GM18519 (cell line): Measurements from ENCODE around the gene SUPT5H.

Source experiments
- ATAC-seq: cut with Tn5 transposase; IDR thresholded peaks from one replicate; pipeline ENCODE4 v1.9.1; 2021; ENCODE audit warnings: mild to moderate bottlenecking, moderate library complexity; ENCODE audit not compliant: unreplicated experiment, low FRiP score

The SUPT5H gene

DNA sequence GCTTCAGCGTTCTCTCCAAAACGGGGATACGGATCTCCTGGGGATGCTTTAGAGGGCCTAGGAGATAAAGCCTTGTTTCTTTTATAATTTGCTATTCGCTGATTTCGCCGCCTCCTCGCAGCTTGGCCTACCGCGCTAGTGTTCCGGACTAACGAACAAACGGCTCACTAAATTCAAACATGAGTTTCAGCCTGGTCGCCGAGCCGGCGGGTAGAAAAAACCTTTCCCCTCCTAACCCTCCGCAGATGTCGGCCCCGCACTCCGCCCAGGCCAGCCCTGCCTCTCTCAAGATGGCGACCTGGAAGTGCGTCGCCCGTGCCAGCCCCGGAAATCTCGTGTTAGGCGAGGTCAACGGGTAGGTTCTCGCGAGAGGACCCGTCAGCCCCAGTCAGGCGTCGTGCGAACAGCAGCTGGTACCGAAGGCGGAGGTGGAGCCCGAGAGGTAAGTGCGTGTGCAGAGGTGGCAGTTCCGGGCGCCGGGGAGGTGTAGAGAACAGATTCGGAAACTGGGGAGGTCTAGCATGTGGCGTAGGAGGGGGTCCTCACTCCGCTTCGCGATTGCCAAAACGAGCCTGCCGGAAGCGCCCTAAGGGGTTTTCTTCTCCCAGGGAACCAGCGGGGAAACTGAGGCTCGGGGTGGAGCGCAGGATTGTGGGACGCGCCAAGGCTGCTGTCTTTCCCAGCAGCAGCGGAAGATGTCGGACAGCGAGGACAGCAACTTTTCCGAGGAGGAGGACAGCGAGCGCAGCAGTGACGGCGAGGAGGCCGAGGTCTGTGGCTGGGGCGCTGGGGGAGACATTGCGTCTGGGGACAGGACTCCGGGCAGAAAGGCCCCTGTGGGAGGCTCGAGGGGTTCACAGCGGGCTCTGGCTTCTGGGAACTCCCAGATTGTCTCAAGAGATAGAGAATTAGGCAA lies at the start of gene SUPT5H:
Gene SUPT5H (plus strand): TSS at position 387 of the 916 bp plus-strand sequence. CDS start 309 bp downstream, at position 696.
- peak; percentile 68 for ATAC-seq

DNA sequence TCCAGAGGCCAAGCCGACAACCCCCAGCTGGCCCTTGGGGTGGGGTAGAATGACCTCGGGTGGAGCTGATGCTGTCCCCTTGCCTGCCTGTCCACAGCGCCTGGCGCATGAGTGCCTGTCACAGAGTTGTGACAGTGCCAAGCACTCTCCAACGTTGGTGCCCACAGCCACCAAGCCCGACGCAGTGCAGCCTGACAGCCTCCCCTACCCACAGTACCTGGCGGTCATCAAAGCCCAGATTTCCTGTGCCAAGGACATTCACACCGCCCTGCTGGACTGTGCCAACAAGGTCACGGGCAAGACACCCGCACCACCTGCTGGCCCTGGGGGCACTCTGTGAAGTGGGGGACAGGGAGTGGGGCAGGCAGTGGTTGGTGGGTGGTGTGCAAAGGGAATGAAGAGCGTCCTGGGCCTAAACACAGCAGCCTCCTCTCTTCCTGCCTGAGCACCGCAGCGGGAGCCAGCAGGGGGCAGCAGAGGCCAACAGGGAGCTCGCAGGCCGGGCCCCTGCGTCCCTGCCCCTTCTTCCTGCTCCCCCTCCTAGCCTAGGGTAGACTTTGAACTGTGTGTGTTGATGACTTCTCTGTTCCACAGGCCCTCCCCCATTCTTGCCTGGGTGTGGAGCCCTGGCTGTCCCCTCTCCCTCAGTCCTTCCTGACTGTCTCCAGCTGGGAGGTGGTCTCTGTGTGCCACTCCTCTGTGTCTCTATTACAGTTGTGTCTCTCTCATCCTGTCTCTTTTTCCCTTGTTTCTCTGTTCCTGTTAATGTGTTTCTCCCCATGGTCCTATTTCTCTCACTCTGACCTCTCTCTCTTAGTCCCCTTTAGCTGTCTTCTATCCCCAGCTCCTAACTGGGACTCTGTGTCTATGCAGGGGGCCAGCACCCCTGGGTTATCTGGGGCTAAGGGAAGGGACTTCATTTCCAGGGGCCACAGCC lies 47.8 kb upstream of the SUPT5H start:
- ATAC-seq, result no peak

DNA sequence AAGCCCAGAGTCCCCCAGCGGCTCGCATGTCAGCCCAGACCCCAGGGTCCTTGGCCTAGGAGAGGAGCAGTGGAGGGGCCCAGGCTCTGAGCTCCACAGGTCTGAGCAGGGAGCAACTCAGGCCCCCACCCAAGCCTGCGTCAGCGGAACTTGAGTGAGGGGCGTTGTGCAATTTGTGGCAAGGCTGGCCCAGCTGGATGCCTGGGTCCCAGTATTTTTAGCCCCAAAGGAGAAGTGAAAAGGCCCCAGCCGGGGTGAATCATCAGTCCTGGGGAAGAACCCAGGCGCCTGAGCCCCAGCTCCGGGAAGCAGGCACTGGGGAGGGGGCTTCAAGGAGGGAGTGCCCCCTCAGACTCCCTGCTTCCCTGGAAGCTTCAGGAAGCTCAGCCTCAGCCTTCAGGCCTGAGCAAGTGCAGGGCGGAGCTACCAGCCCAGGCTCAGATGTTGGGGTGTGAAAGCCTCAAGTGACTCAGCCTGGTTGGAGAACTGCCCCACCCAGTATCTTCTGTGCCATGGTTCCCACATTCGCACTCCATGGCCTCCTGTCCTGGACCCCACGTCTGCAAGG lies 47.0 kb upstream of the SUPT5H start:
- no peak for ATAC-seq

DNA sequence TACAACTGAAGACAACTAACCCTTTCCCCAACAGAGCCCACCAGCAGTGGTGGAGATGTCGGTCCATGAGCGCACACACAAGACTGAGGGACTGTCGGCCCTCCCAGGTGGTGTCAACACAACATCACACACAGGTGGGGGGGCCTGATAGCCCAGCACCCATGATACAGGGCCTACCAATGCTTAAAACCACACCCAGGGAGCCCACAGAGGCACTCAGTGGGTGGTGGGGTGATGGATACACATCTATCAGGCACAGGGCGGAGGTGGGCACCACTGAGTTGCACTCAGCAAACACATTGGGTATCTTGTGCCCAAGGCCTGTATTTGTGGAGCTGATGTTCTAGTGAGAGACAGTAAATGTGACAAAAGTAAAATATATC lies 45.7 kb upstream of the SUPT5H start:
- ATAC-seq, result no peak

DNA sequence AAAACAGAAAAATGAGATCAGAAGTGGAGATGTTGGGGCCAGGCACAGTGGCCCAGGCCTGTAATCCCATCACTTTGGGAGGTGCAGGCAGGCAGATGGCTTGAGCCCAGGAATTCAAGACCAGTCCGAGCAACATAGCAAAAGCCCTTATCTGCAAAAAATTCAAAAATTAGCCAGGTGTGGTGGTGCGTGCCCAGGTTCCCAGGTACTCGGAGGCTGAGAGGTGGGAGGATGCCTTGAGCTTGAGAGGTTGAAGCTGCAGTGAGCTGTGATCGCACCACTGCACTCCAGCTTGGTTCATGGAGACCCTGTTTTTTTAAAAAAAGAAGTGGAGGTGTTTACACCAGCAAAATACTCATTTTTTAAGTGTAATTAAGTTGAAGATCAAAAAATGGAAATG lies 45.3 kb upstream of the SUPT5H start:
- no peak for ATAC-seq

DNA sequence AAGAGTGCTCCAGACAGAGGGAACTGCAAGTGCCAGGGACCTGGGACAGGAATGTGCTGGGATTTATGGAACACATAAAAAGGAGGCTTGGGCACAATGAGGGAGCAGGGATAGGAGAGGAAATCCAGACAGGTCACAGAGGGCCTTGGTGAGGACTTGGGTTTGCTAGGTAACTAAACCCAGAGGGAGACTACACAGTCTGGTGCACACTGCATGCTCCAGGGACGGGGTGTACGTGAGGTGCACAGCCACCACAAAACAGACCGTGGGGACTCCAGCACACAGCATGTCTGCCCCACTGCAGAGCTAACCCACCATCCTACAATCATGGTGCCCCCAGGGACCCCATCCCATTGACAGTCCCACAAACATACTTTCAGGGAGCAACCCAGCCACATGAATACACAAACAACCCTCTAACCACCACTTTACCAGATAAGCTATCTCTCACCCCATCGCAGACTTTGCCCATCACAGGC lies 44.3 kb upstream of the SUPT5H start:
- no peak for ATAC-seq

DNA sequence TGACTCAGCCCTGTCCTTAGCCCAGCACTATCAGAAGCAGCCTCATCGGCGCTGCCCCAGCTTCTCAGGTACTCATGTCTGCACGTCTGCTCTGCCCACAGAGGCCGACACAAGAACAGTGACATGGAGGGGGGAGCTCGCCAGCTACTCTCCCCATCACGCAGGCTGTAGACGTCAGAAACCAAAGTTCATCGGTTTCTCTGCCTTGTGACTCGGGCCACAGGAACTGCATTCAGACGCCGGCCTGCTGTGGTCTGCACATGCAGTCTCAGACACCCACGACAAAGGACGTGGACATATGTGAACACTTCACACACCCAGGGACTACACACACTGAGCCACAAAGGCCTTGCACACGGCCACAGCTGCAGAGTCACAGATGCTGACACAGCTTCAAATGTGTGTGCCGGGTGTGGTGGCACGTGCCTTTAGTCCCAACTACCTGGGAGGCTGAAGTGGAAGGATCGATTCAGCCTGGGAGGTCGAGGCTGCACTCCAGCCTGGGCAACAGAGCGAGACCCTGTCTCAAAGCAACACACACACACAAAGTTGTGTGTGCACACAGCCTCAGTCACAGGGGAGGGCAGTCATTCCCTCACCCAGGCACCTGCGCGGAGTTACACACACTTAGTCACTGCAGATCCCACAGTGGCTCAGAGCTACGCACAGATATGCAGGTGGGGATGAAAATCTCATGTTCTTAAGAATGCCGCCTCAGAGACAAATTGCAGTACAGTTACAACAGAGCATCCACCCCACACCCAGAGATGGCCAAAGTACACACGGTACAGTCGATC lies 43.6 kb upstream of the SUPT5H start:
- no peak for ATAC-seq

DNA sequence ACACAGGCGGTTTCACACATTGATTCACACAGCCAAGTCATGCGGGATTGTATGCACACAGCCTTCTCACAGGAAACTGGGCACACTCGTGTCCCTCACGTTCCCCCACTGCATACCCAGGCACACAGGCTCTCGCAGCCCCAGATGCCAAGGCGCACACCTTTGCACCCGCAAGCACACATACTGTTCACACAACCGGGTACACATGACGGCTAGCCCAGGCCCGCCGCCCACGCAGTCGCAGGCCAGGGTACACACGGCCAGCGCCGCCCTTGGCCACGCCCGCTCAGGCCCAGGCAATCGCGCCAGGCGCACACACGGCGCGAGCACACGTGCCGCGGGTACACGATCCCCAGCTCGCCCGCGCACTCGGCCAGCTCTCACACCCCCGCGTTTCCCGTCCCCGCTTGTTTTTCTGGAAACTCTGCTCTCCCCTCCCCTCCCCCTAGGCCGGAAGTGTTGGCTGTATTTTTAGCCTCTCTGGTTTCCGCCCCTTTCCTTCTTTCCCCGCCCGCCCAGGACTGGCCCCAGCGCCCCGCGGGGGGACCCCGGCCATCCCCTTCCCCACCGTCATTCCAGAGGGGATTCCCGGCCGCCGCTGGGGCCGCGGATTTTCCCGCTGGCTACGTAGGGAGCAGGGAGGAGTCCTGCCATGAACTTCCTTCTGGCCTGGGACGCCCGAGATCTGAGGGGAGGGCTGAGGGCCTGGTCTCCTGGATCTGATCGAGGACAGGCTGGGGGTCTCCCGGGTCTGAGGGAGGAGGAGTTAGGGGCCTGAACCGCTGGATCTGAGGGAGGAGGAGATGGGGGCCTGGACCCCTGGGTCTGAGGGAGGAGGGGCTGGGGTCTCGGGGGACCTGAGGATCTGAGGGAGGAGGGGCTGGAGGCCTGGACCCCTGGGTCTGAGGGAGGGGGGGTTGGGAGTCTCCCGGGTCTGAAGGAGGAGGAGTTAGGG lies 42.8 kb upstream of the SUPT5H start:
- no peak for ATAC-seq

DNA sequence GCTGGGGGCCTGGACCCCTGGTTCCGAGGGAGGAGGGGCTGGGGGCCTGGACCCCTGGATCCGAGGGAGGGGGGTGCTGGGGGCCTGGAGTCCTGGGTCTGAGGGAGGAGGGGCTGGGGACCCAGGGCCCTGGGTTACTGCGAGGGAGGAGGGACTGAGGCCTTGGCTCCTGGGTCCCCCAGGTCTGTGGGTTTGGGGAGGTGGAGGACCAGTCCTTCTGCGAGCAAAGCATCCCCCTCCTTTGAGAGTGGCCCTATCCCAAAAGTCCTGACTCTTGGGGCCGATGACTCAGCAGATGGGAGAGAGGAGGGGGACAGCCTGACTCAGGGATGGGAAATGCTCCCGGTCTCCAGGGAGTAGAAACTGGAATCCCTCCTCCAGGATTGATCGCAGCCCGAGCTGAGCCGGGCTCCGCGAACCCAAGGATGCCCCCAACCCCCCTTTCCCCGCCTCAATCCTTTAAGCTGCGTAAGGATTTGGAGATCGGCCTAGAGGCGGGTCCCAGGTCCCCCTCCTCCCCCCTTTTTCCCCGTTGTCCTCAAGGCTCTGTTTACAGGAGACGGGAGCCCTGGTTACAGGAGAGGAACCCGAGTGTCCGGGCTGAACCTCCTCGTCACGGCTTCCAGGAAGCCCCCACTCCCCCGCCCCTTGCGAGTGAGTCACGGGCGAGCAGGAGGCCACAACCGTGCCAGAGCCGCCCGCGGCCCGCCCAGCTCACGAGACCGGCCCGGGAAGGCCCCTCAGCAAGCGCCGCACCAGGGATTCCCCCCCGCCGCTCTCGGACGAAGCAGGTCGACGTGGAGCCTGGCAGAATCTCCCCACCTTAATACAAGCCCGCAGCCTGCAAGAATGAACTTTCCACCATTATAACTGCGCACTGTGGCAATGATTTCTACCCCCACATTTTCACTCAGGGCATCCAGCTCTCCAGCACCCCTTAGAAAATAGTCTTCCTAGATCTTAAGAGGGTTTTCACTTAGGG lies 41.8 kb upstream of the SUPT5H start:
- no peak for ATAC-seq

DNA sequence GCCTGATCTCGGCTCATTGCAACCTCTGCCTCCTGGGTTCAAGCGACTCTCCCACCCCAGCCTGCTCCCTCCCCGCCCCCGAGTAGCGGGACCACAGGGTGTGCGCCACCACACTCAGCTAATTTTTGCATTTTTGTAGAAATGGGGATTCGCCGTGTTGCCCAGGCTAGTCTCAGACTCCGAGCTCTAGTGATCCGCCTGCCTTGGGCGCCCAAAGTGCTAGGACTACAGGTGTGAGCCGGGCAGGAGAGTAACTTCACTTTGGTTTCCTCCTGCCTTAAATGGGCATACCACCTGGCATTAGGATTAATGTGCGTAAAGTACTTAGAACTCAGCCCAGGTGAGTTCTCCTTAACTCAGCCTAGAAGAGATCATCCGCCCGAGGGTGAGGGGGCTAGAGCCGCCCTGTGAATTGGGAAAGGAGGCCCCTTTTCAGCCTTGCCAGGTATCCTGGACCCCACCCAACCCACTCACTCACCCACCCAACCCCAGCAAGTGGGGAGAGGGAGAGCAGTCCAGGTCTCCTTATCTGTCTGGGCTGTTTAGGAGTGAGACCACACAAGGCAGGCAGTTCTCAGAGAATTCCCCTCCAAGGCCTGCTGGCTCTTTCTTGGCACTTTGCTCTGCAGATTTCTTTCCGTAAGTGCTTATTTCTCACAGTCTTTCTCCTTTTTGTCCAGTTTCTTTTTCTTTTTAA lies 40.0 kb upstream of the SUPT5H start:
- no peak for ATAC-seq

DNA sequence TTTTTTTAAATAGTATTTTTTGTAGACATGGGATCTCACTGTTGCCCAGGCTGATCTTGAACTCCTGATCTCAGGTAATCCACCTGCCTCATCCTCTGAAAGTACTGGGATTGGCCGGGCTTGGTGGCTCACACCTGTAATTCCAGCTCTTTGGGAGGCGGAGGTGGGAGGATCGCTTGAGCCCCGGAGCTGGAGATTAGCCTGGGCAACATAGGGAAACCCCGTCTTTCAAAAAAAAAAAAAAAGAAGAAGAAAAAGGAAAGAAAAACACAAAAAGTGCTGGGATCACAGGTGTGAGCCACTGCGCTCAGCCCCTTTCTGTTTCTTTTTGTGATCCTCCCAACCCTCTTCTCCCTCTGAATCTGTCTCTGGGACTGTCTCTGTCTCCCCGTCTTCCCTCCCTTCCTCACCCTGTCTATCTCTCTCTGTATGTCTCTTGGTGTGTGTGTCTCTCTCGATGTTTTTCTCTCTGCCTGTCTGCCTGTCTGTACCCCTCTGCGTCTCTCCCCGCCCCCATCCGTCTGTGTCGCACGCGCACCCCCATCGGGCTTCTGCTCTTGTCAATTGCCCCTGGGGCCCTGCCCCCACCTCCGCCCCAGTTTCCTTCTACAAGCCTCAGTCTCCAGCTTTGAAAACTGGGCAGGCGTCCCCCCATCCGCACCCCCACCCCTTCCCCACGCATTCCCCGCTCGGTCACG lies 39.3 kb upstream of the SUPT5H start:
- no peak for ATAC-seq

DNA sequence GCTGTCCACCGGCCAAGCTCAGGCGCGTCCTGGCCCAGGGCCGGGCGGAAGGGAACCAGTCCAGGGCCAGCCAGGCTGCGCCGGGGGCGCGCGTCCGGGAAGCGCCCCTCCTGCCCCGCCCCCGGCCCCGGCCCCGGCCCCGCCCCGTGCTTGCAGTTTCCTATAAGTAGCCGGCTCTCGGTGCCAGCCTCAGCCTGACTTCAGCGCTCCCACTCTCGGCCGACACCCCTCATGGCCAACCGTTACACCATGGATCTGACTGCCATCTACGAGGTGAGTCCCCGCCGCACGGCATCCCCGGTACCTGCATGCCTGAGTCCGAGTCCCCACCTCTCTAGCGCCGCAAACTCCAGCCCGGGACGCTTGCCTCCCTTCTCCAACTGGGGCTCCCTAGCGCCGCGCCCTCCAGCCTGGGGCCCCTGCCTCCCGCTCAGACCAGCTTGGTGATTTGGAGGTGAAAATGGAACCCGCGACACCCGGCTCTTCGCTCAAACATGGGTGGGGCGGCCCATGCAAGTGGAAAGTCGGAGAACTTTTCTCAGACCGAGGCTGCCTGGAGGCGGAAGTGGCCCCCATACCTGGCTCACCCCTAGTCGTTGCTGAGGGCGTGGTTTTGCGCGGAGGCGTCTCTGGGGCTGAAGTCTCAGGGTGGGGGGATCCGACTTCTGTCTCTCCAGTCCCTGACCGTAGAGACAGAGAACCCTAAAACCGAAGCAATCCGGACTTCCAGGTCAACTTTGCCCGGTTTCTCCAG lies 38.5 kb upstream of the SUPT5H start, which contains the start of gene ZFP36:
Gene ZFP36 (plus strand): TSS at position 192 of the 754 bp plus-strand sequence. CDS start 58 bp downstream, at position 250.
- no peak for ATAC-seq

DNA sequence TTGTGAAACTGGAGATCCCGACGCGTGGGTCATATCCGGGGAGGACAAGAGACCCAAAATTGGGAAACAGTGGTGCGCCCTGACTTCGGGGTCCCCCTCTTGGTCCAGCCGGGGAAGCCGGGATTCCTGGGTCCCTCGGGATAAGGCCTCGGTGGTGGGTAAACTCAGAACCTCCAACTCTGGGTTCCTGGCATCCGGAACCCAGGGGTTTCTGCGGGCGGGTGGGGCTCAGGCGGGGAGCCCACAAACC lies 38.0 kb upstream of the SUPT5H start:
- ATAC-seq, result no peak

DNA sequence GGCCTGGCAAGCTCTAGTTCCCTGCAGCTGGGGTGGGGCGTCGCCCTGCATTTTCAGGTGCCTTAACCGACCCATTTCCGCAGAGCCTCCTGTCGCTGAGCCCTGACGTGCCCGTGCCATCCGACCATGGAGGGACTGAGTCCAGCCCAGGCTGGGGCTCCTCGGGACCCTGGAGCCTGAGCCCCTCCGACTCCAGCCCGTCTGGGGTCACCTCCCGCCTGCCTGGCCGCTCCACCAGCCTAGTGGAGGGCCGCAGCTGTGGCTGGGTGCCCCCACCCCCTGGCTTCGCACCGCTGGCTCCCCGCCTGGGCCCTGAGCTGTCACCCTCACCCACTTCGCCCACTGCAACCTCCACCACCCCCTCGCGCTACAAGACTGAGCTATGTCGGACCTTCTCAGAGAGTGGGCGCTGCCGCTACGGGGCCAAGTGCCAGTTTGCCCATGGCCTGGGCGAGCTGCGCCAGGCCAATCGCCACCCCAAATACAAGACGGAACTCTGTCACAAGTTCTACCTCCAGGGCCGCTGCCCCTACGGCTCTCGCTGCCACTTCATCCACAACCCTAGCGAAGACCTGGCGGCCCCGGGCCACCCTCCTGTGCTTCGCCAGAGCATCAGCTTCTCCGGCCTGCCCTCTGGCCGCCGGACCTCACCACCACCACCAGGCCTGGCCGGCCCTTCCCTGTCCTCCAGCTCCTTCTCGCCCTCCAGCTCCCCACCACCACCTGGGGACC lies 37.6 kb upstream of the SUPT5H start:
- no peak for ATAC-seq
